D721Med (cell line): Measurements from ENCODE around the gene OSTN.

Source experiments
- DNase-seq: peaks from one replicate; pipeline ENCODE4 v3.0.0; 2011; ENCODE audit warnings: low spot score; ENCODE audit not compliant: insufficient read length
- FAIRE-seq: peaks from 2 replicates; lab custom pipeline; 2011; peaks lifted over from hg19 to GRCh38; lab: Jason Lieb, UNC
- CTCF ChIP-seq: IDR thresholded peaks from 2 replicates; pipeline ENCODE4 v1.5.1; 2012; ENCODE audit warnings: mild to moderate bottlenecking, control low read depth; ENCODE audit not compliant: insufficient read depth; ENCODE audit errors: missing control alignments

The OSTN gene

GRCh38 chr3:191227541-191227940, 28.5 kb downstream of the OSTN start:
- peak; percentile 81 for FAIRE-seq
- no peak for TF ChIP-seq CTCF
- no peak for DNase-seq

GRCh38 chr3:191234216-191234615, 35.2 kb downstream of the OSTN start:
- no peak for TF ChIP-seq CTCF
- FAIRE-seq (no peak), DNase-seq (no peak)

- DNase-seq (no peak), FAIRE-seq (no peak)
- TF ChIP-seq CTCF = no peak
Measured at GRCh38 chr3:191235331-191236314, 36.6 kb downstream of the OSTN start.

GRCh38 chr3:191236646-191237045, 37.6 kb downstream of the OSTN start:
- DNase-seq = no peak
- FAIRE-seq = no peak
- no peak for TF ChIP-seq CTCF

GRCh38 chr3:191237047-191237882, 38.2 kb downstream of the OSTN start:
- DNase-seq = no peak
- no peak for TF ChIP-seq CTCF
- FAIRE-seq = no peak

- FAIRE-seq = no peak
- DNase-seq = no peak
- no peak for TF ChIP-seq CTCF
Measured at GRCh38 chr3:191238321-191238817, 39.3 kb downstream of the OSTN start.
